Daoy (cell line): ENCODE data around the gene RALGAPB. TPM values are rescaled to one million over a fixed set of nuclear protein-coding genes. Genes with fewer than 3 reads are reported as not detected.
"Not testable (repeated sequence)": the region's sequence is repeated elsewhere in the genome, so short reads cannot be mapped to it uniquely, and the experiment has no call there.

ENCODE experiments used
- DNase-seq: peaks from one replicate; pipeline ENCODE4 v3.0.0-alpha.2; 2015; ENCODE audit warnings: low read depth
- total RNA-seq: library from RNA; depleted of rRNA; stranded (reverse); fragments of >200 nt; shearing (Covaris generic); gene quantifications from 2 replicates; pipeline ENCODE4 v1.2.3, GENCODE V29; 2014

Gene RALGAPB
- total RNA-seq, 1 experiment from 2014 or later: 17.8 TPM

DNA sequence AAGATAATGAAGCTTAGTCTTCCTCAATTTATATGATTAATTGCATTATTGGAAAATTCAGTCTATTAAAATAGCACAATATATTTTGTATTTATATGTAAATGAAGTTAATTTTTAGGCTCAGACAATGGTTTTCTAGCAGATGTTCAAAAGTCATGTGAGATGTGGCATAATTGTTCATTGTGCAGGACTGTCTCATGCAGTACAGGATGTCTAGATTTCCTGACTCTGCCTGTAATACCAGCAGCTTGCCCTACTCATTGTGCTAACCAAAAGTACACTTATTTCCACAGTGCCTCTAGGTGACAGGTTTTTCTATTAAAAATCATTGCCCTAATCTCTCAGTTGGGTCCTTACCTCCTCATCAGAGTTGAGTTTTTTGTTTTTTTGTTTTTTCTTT is 12.4 kb downstream of the RALGAPB start:
- DNase-seq: no peak

GRCh38 chr20:38489181-38489580 is 16.5 kb downstream of the RALGAPB start:
- DNase-seq: no peak

GRCh38 chr20:38497246-38497935 is 24.7 kb downstream of the RALGAPB start:
- DNase-seq: no peak

DNA sequence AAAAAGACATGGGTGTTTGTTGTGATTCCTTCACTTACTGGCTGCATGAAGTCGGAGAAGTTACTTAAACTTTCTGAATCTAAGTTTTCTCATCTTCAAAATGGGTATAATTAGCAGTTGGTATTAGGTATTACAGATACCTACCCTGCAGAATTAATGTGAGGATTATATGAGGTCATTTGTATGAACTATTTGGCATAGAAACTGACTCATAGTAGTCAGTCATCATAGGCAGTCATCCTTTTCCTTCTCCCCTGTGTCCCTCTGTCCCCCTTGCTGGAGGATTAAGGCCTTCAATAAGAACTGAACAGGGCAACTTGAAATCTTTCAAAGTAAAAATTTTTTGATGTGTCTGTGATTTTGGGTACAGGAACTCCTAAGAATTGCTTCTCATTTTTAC is 26.3 kb downstream of the RALGAPB start:
- no peak for DNase-seq

DNA sequence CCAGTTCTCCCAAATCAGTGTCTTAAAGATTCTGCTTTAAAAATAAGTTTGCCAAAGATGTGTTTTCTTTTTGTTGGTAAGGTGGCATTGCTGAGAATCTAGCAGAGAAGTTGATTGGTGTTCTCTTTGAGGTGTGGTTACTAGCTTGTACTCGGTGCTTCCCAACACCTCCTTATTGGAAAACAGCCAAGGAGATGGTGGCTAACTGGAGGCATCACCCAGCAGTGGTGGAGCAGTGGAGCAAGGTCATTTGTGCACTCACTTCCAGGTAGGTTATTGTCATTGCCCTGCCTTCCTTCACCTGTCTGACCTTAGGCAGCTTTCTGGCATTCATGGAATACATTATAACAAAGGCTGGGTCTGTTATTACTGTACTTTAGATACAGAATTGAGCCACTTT is 26.7 kb downstream of the RALGAPB start:
- DNase-seq: no peak

GRCh38 chr20:38501858-38502436 is 29.3 kb downstream of the RALGAPB start:
- no peak for DNase-seq

- DNase-seq: no peak
Observed at GRCh38 chr20:38504368-38505090, 31.9 kb downstream of the RALGAPB start.

DNA sequence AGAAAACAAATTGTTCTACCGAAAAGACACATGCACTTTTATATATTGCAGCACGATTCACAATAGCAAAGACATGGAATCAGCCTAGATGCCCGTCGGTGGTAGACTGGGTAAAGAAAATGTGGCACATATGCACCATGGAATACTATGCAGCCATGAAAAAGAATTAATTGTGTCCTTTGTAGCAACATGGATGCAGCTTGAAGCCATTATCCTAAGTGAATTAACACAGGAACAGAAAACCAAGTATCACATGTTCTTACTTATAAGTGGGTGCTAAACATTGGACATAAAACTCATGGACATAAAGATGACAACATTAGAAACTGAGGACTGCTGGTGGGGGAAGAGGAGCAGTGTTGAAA is 32.4 kb downstream of the RALGAPB start:
- DNase-seq: no peak

DNA sequence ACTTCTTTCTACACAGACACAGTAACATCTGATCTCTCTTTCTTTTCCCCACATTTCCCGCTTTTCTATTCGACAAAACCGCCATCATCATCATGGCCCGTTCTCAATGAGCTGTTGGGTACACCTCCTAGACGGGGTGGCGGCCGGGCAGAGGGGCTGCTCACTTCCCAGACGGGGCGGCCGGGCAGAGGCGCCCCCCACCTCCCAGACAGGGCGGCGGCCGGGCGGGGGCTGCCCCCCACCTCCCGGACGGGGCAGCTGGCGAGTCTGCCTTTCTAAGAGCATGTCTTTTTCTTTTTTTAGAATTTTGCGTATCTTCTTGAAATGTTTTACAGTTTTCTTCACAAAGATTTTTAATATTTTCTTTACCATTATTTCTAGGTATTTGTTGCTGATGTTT is 39.1 kb downstream of the RALGAPB start:
- not testable (repeated sequence) for DNase-seq

- DNase-seq: no peak
Observed at GRCh38 chr20:38514185-38514584, 41.5 kb downstream of the RALGAPB start.

- DNase-seq: no peak
Observed at GRCh38 chr20:38514947-38515346, 42.3 kb downstream of the RALGAPB start.

GRCh38 chr20:38515631-38516030 is 43.0 kb downstream of the RALGAPB start:
- no peak for DNase-seq

GRCh38 chr20:38519426-38519825 is 46.8 kb downstream of the RALGAPB start:
- no peak for DNase-seq

- no peak for DNase-seq
Observed at GRCh38 chr20:38520261-38520660, 47.6 kb downstream of the RALGAPB start.

GRCh38 chr20:38523697-38524096 is 51.1 kb downstream of the RALGAPB start:
- no peak for DNase-seq

- no peak for DNase-seq
Observed at GRCh38 chr20:38528167-38528566, 55.5 kb downstream of the RALGAPB start.

DNA sequence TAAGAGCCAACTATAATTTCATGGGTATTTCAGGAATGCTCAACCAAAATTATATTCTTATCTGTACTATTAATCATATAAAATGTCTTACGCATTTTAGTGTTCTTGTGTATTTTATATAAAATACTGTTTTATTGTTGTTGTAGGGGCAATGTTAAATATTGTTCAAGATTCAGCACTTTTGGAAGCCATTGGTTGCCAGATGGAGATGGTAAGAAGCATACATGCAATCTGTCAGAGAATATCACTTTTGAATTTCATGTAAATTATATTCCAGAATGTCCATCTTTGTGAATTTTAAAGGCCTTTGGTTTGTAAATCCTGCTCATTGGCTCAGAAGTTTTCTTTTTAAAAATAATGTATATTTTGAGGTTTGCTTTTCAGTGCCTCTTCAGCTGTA is 58.4 kb downstream of the RALGAPB start:
- no peak for DNase-seq

DNA sequence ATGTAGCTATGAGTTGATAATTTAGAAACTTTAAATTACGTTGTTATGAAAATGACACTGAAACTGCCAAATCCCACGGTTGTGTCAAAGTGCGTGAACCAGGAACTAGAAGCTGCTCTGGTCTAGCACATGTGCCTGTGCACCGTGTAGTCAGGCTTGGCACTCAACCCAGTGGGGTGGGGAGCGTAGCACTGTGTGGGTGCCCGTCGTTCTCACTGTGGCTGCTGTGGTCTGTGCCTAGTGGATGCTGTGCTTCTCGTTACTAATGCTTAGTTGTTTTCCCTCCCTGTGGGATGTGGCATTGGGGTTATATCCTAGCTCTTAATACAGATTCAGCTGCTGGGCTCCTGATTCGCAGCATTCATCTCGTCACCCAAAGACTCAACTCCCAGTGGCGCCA is 62.1 kb downstream of the RALGAPB start:
- DNase-seq: no peak

GRCh38 chr20:38536310-38536709 is 63.7 kb downstream of the RALGAPB start:
- DNase-seq: no peak

GRCh38 chr20:38537176-38537575 is 64.5 kb downstream of the RALGAPB start:
- DNase-seq: no peak

GRCh38 chr20:38538789-38539188 is 66.1 kb downstream of the RALGAPB start:
- no peak for DNase-seq

GRCh38 chr20:38543014-38543906 is 70.6 kb downstream of the RALGAPB start:
- DNase-seq: no peak
